DND-41 (cell line): Measurements from ENCODE around the gene PDCD5.

Experiments used
- ATAC-seq: fragments of 200-7000 bp; cut with Tn5 transposase; 3 replicates; pipeline ENCODE4 v1.9.1; 2021; ENCODE audit warnings: low read depth; ENCODE audit not compliant: insufficient read depth
- DNase-seq: peaks from one replicate; pipeline ENCODE4 v3.0.0-alpha.2; 2020
- H2AFZ ChIP-seq: 2 replicates; pipeline ENCODE4 v1.6.0; 2012; ENCODE audit warnings: low read depth, low read length
- H3K27ac ChIP-seq: 2 replicates; pipeline ENCODE4 v1.5.1; 2012; ENCODE audit warnings: low read length, inconsistent platforms
- H3K27me3 ChIP-seq: fragments of 200-600 bp; sonication (generic); 2 replicates; pipeline ENCODE4 v1.6.0; 2012; ENCODE audit warnings: low read length, mild to moderate bottlenecking, inconsistent platforms; ENCODE audit not compliant: insufficient read depth, poor library complexity
- H3K36me3 ChIP-seq: 2 replicates; pipeline ENCODE4 v1.5.1; 2012; ENCODE audit warnings: low read length, inconsistent platforms; ENCODE audit not compliant: insufficient read depth
- H3K4me1 ChIP-seq: 2 replicates; pipeline ENCODE4 v1.5.1; 2012; ENCODE audit warnings: mild to moderate bottlenecking, low read length; ENCODE audit not compliant: insufficient read depth
- H3K4me2 ChIP-seq: 2 replicates; pipeline ENCODE4 v1.6.0; 2012; ENCODE audit warnings: mild to moderate bottlenecking, moderate library complexity, low read length, inconsistent platforms; ENCODE audit not compliant: insufficient read depth
- H3K4me3 ChIP-seq, 2 experiments: fragments of 200-600 bp in 1 of 2; shearing (Covaris generic) in 1 of 2; 2 replicates each; pipeline ENCODE4 v1.5.1; 2012 to 2016; ENCODE audit warnings: inconsistent platforms in 2 of 2, low read length in 2 of 2, mild to moderate bottlenecking in 2 of 2, low read depth in 1 of 2, moderate library complexity in 1 of 2
- H3K79me2 ChIP-seq: 2 replicates; pipeline ENCODE4 v1.6.0; 2012; ENCODE audit warnings: low read length, inconsistent platforms; ENCODE audit not compliant: insufficient read depth
- H3K9ac ChIP-seq: 2 replicates; pipeline ENCODE4 v1.6.0; 2012; ENCODE audit warnings: low read depth, mild to moderate bottlenecking, inconsistent platforms, low read length, moderate library complexity
- H3K9me3 ChIP-seq: 2 replicates; pipeline ENCODE4 v1.5.1; 2012; ENCODE audit warnings: low read length, moderate library complexity, mild to moderate bottlenecking, inconsistent platforms; ENCODE audit not compliant: insufficient read depth, severe bottlenecking
- H4K20me1 ChIP-seq: 2 replicates; pipeline ENCODE4 v1.6.0; 2012; ENCODE audit warnings: low read length; ENCODE audit not compliant: insufficient read depth
- EZH2 ChIP-seq: IDR thresholded peaks from 3 replicates; pipeline ENCODE4 v1.6.1; 2012; ENCODE audit warnings: borderline replicate concordance, low read depth, mild to moderate bottlenecking, moderate library complexity, low read length, inconsistent platforms; ENCODE audit not compliant: severe bottlenecking
- TF ChIP-seq, protein P1 (sequence below): IDR thresholded peaks from 2 replicates; pipeline ENCODE4 v1.5.1; 2012; ENCODE audit warnings: borderline replicate concordance, low read length, moderate library complexity, mild to moderate bottlenecking; ENCODE audit not compliant: poor library complexity, severe bottlenecking; ENCODE audit errors: extremely low read depth

Gene PDCD5

GRCh38 chr19:32543115-32543900 lies 37.7 kb upstream of the PDCD5 start:
- no peaks in the 10 kb centered on the region for H3K27me3 ChIP-seq
- no peaks in the 10 kb centered on the region for H3K36me3 ChIP-seq
- no peak overlapping the region for H2AFZ ChIP-seq
- H3K79me2 ChIP-seq = no peaks in the 10 kb centered on the region
- no peaks in the 10 kb centered on the region for H3K9me3 ChIP-seq
- DNase-seq (no peak), ATAC-seq (no peak)
- no peak overlapping the region for H3K4me3 ChIP-seq
- H3K9ac ChIP-seq = no peak overlapping the region
- H3K27ac ChIP-seq = no peak overlapping the region
- no peak overlapping the region for H3K4me2 ChIP-seq
- H3K4me1 ChIP-seq = no peaks in the 10 kb centered on the region
- H4K20me1 ChIP-seq = no peaks in the 10 kb centered on the region
- TF ChIP-seq, protein P1, sequence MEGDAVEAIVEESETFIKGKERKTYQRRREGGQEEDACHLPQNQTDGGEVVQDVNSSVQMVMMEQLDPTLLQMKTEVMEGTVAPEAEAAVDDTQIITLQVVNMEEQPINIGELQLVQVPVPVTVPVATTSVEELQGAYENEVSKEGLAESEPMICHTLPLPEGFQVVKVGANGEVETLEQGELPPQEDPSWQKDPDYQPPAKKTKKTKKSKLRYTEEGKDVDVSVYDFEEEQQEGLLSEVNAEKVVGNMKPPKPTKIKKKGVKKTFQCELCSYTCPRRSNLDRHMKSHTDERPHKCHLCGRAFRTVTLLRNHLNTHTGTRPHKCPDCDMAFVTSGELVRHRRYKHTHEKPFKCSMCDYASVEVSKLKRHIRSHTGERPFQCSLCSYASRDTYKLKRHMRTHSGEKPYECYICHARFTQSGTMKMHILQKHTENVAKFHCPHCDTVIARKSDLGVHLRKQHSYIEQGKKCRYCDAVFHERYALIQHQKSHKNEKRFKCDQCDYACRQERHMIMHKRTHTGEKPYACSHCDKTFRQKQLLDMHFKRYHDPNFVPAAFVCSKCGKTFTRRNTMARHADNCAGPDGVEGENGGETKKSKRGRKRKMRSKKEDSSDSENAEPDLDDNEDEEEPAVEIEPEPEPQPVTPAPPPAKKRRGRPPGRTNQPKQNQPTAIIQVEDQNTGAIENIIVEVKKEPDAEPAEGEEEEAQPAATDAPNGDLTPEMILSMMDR = no peak
- TF ChIP-seq EZH2 = no peak

DNA sequence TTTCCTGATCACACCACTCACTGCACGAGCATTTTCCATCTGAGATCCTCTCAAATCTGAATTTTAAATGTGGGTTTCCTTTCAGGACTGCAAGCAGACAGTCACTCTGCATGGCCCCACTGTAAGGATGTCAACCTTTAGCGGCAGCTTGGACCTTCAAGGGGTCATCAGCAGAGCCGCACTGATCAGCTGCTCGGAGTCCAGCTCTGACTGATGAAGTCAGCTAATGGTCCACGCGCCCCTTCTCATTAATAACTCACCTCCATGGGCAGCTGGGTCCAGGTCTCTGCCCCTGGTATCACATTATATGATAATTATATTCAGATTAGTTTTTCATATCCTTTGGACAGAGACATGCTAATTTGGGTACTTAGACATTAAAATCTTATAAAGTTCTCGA lies 36.1 kb upstream of the PDCD5 start:
- H3K79me2 ChIP-seq = no peaks in the 10 kb centered on the region
- no peaks in the 10 kb centered on the region for H3K27me3 ChIP-seq
- H3K36me3 ChIP-seq = no peaks in the 10 kb centered on the region
- no peak for DNase-seq
- H4K20me1 ChIP-seq = no peaks in the 10 kb centered on the region
- no peaks in the 10 kb centered on the region for H3K9me3 ChIP-seq
- no peak for ATAC-seq
- H3K27ac ChIP-seq = no peak overlapping the region
- no peak for TF ChIP-seq EZH2
- TF ChIP-seq, protein P1 = no peak
- no peak overlapping the region for H3K4me3 ChIP-seq
- H2AFZ ChIP-seq = no peak overlapping the region
- no peaks in the 10 kb centered on the region for H3K4me1 ChIP-seq
- no peak overlapping the region for H3K4me2 ChIP-seq
- no peak overlapping the region for H3K9ac ChIP-seq

DNA sequence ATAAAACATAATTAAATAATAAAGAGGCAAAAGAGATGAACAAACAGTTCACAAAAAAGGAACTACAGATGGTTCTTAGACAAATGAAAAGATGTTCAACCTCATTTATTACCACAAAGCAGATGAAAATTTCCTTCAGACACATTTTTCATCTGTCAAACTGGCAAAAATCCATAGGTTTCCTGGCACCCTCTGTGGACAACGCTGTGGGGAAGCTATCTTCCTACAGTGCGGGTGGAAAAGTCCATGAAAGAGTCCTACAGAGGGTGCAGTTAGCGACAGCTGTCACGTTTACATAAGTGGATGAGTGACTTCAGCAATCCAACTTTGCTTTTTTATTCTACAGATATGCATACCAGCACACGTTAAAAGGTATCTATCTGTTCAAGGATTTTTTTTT lies 30.3 kb upstream of the PDCD5 start:
- H3K27me3 ChIP-seq = no peaks in the 10 kb centered on the region
- H4K20me1 ChIP-seq = no peaks in the 10 kb centered on the region
- no peak overlapping the region for H3K27ac ChIP-seq
- H2AFZ ChIP-seq = no peak overlapping the region
- H3K36me3 ChIP-seq = no peaks in the 10 kb centered on the region
- no peaks in the 10 kb centered on the region for H3K79me2 ChIP-seq
- no peaks in the 10 kb centered on the region for H3K9me3 ChIP-seq
- ATAC-seq = no peak
- no peak overlapping the region for H3K4me2 ChIP-seq
- no peak overlapping the region for H3K9ac ChIP-seq
- H3K4me1 ChIP-seq = no peaks in the 10 kb centered on the region
- no peak for DNase-seq
- TF ChIP-seq, protein P1 = no peak
- no peak for TF ChIP-seq EZH2
- H3K4me3 ChIP-seq = no peak overlapping the region

- H3K4me1 ChIP-seq = no peaks in the 10 kb centered on the region
- ATAC-seq = no peak
- TF ChIP-seq, protein P1 = no peak
- TF ChIP-seq EZH2 = no peak
These were observed 25.2 kb upstream of the PDCD5 start for GRCh38 chr19:32555786-32556185.

More at GRCh38 chr19:32555786-32556185, 25.2 kb upstream of the PDCD5 start:
- no peak for DNase-seq
- Histone ChIP-seq H3K79me2 (no peaks in the 10 kb centered on the region), H2AFZ (no peak overlapping the region), H3K27me3 (no peaks in the 10 kb centered on the region), H3K36me3 (no peaks in the 10 kb centered on the region), H3K4me2 (no peak overlapping the region), H3K27ac (no peak overlapping the region), H3K9me3 (no peaks in the 10 kb centered on the region), H4K20me1 (no peaks in the 10 kb centered on the region), H3K9ac (no peak overlapping the region), H3K4me3 (no peak overlapping the region)
